Adipocyte (in vitro differentiated cells): ENCODE results near the gene NGB.

Experiments
- DNase-seq: peaks from one replicate; pipeline ENCODE4 v3.0.0-alpha.2; 2015; ENCODE audit warnings: low read depth
- H3K27me3 ChIP-seq: replicated peaks from 2 replicates; pipeline ENCODE4 v1.7.0; 2013; ENCODE audit warnings: mild to moderate bottlenecking, low read length, moderate library complexity; ENCODE audit not compliant: control insufficient read depth, insufficient read depth
- H3K36me3 ChIP-seq: 2 replicates; pipeline ENCODE4 v1.7.0; 2013; ENCODE audit warnings: low read length, mild to moderate bottlenecking, moderate library complexity; ENCODE audit not compliant: control insufficient read depth, insufficient read depth, severe bottlenecking
- H3K4me1 ChIP-seq: 2 replicates; pipeline ENCODE4 v1.7.0; 2013; ENCODE audit warnings: mild to moderate bottlenecking, low read length, moderate library complexity; ENCODE audit not compliant: control insufficient read depth, insufficient read depth
- H3K4me3 ChIP-seq: 2 replicates; pipeline ENCODE4 v1.7.0; 2013; ENCODE audit warnings: mild to moderate bottlenecking, low read length, moderate library complexity
- H3K9ac ChIP-seq: 2 replicates; pipeline ENCODE4 v1.7.0; 2013; ENCODE audit warnings: mild to moderate bottlenecking, low read length, moderate library complexity
- H3K9me3 ChIP-seq: 2 replicates; pipeline ENCODE4 v1.7.0; 2013; ENCODE audit warnings: mild to moderate bottlenecking, low read length, moderate library complexity; ENCODE audit not compliant: control insufficient read depth

NGB gene

GRCh38 chr14:77228056-77228455 lies 43.0 kb downstream of the NGB start:
- peaks cover 32% of the 10 kb centered on the region for H3K27me3 ChIP-seq
- no peak overlapping the region for H3K4me3 ChIP-seq
- H3K9ac ChIP-seq: no peak overlapping the region
- no peak for DNase-seq
- H3K36me3 ChIP-seq: no peaks in the 10 kb centered on the region
- H3K9me3 ChIP-seq: peaks cover 6% of the 10 kb centered on the region
- no peaks in the 10 kb centered on the region for H3K4me1 ChIP-seq

GRCh38 chr14:77225892-77226557 lies 45.0 kb downstream of the NGB start:
- H3K4me1 ChIP-seq: no peaks in the 10 kb centered on the region
- no peak overlapping the region for H3K9ac ChIP-seq
- peaks cover 3% of the 10 kb centered on the region for H3K9me3 ChIP-seq
- no peak overlapping the region for H3K4me3 ChIP-seq
- no peak for DNase-seq
- H3K27me3 ChIP-seq: peaks cover 41% of the 10 kb centered on the region
- H3K36me3 ChIP-seq: no peaks in the 10 kb centered on the region

DNA sequence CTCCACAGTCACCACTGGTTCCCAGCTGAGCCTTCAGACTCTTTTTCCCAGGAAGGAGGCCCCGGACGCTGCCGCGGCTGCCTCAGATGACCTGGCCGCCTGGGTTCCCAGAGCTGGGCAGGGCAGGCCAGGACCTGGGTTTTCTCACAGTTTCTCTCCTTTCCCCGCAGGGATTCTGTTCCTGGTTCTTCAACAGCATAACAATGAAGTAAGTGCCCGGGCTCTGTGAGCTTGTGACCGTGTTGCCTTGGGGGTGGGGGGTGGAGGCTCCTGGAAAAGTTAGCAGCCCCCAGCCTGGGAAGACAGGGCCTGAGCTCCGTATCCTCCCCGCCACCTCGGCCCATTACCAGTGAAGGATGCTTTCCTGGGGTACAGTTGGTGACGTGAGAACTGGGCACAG lies 45.8 kb downstream of the NGB start:
- H3K4me3 ChIP-seq: no peak overlapping the region
- no peaks in the 10 kb centered on the region for H3K9me3 ChIP-seq
- no peaks in the 10 kb centered on the region for H3K36me3 ChIP-seq
- H3K4me1 ChIP-seq: no peaks in the 10 kb centered on the region
- peaks cover 43% of the 10 kb centered on the region for H3K27me3 ChIP-seq
- no peak for DNase-seq
- H3K9ac ChIP-seq: no peak overlapping the region

DNA sequence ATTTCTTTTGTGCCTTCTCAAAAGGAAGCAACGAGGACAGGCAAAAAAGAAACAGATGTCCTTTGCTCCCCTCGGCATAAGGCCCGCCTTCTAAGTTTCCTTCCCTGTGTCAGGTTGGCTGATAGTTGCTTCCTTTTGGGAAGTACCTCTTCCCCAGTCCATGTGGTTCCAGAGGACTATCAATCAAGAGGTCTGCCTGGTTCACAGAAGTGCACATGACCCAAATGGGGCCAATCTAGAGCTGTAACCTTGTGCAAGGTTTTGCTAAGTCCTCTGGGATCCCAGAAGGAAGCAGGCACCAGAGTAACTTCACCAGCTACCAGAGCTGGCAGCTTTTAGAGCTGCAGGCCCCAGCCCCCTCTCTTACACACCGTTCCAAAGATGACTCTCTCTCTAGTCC lies 46.8 kb downstream of the NGB start:
- no peak for DNase-seq
- Histone ChIP-seq H3K9ac (no peak overlapping the region), H3K36me3 (no peaks in the 10 kb centered on the region), H3K9me3 (no peaks in the 10 kb centered on the region), H3K4me1 (no peaks in the 10 kb centered on the region), H3K27me3 (peaks cover 52% of the 10 kb centered on the region), H3K4me3 (no peak overlapping the region)

- DNase-seq: no peak
- H3K27me3 ChIP-seq: peaks cover 49% of the 10 kb centered on the region
Observed at GRCh38 chr14:77222546-77223225, 48.3 kb downstream of the NGB start.

DNA sequence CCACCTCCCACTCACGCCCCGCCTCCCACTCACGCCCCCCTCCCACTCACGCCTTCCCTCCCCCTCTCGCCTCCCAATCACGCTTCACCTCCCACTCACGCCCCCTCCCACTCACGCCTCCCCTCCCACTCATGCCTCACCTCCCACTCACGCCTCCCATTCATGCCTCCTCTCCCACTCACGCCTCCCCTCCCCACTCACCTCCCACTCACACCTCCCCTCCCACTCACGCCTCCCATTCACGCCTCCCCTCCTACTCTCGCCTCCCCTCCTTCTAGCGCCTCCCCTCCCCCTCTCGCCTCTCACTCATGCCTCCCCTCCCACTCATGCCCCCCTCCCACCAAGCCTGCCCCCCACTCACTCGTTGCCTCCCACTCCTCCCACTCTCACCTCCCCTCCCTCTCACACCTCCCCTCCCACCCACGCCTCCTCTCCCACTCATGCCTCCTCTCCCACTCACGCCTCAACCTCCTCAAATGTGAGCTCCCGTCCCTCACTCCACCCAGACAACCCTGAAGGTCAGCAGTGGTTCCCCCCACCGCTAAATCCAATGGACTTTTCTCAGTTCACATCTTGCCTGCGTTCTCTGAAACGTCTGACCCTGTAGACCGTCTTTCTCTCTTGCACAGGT lies 49.6 kb downstream of the NGB start:
- no peaks in the 10 kb centered on the region for H3K36me3 ChIP-seq
- no peak overlapping the region for H3K4me3 ChIP-seq
- no peak for DNase-seq
- H3K4me1 ChIP-seq: no peaks in the 10 kb centered on the region
- peaks cover 55% of the 10 kb centered on the region for H3K27me3 ChIP-seq
- no peak overlapping the region for H3K9ac ChIP-seq
- H3K9me3 ChIP-seq: no peaks in the 10 kb centered on the region

More at GRCh38 chr14:77222546-77223225, 48.3 kb downstream of the NGB start:
- Histone ChIP-seq H3K9ac (no peak overlapping the region), H3K36me3 (no peaks in the 10 kb centered on the region), H3K9me3 (no peaks in the 10 kb centered on the region), H3K4me3 (no peak overlapping the region), H3K4me1 (no peaks in the 10 kb centered on the region)

- H3K4me3 ChIP-seq: no peak overlapping the region
- H3K4me1 ChIP-seq: no peaks in the 10 kb centered on the region
- H3K9me3 ChIP-seq: no peaks in the 10 kb centered on the region
Observed at GRCh38 chr14:77220246-77221017, 50.6 kb downstream of the NGB start.

DNA sequence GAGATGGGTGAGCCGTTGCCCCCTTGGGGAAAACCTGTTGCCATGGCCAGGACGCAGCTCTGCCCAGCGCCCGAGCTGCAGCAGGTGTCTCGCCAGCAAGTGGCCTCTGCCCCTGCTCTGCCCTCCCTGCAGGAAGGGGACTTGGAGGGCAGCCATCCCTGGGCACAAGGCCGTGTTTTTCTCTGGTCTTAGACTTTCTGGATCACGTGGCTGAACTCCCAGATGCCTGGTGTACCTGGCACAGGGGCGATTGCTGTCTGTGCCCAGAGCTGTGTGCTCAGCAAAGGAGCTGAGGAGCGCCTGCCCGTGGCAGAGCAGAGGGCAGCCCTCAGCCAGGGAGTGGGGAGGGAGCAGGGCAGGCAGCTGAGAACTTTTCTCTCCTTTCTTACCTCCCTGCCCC lies 51.4 kb downstream of the NGB start:
- Histone ChIP-seq H3K27me3 (peaks cover 56% of the 10 kb centered on the region), H3K4me1 (no peaks in the 10 kb centered on the region), H3K36me3 (no peaks in the 10 kb centered on the region), H3K9ac (no peak overlapping the region), H3K9me3 (no peaks in the 10 kb centered on the region), H3K4me3 (no peak overlapping the region)
- DNase-seq: no peak

More at GRCh38 chr14:77220246-77221017, 50.6 kb downstream of the NGB start:
- Histone ChIP-seq H3K9ac (no peak overlapping the region), H3K36me3 (no peaks in the 10 kb centered on the region), H3K27me3 (peaks cover 54% of the 10 kb centered on the region)
- no peak for DNase-seq

GRCh38 chr14:77217551-77217950 lies 53.5 kb downstream of the NGB start:
- Histone ChIP-seq H3K27me3 (peaks cover 65% of the 10 kb centered on the region), H3K9ac (no peak overlapping the region), H3K36me3 (no peaks in the 10 kb centered on the region), H3K4me3 (no peak overlapping the region), H3K9me3 (no peaks in the 10 kb centered on the region), H3K4me1 (no peaks in the 10 kb centered on the region)
- DNase-seq: no peak
